ENCODE data around the gene PRKCH.

DNA sequence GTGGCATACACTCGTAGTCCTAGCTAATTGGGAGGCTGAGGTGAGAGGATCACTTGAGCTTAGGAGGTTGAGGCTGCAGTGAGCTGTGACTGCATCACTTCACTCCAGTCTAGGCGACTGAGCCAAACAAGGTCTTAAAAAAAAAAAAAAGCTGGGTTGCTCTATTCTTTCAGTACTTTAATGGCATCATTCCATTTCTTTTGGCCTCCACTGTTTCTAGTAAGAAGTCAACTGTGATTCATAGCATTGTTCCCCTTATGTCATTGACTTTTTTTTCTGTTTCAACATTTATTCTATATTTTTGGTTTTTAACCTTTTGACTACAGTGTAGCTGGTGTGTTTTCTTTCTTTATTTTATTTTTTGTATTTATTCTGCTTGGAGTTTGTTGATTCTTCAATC is 16.7 kb upstream of the PRKCH start:
- TF ChIP-seq ZNF184 (CRISPR knock-in tag; IDR thresholded peaks at IDR 0.05) (no peak), ZNF274 (IDR thresholded peaks at IDR 0.05; ENCODE audit: borderline replicate concordance, low read depth, low read length) (no peak), TARDBP (IDR thresholded peaks at IDR 0.05) (no peak), PYGO2 (tag; IDR thresholded peaks at IDR 0.05) (no peak), MAZ (CRISPR knock-in tag; conservative IDR thresholded peaks at IDR 0.05 in 1 of 2, IDR thresholded peaks at IDR 0.05 in 1 of 2) (no peak), ZBTB7A (IDR thresholded peaks at IDR 0.05; ENCODE audit: borderline replicate concordance, control insufficient read depth, low read depth, low read length) (no peak), ETV6 (IDR thresholded peaks at IDR 0.05; ENCODE audit: borderline replicate concordance in 1 of 2, low read depth in 2 of 2, low read length in 1 of 2) (no peak), ETV6 (CRISPR knock-in tag; IDR thresholded peaks at IDR 0.05; ENCODE audit: borderline replicate concordance) (no peak), CEBPG (CRISPR knock-in tag; IDR thresholded peaks at IDR 0.05) (no peak), CEBPG (tag; conservative IDR thresholded peaks at IDR 0.05 in 1 of 2, IDR thresholded peaks at IDR 0.05 in 1 of 2) (no peak)
- TF ChIP-seq, protein P1, sequence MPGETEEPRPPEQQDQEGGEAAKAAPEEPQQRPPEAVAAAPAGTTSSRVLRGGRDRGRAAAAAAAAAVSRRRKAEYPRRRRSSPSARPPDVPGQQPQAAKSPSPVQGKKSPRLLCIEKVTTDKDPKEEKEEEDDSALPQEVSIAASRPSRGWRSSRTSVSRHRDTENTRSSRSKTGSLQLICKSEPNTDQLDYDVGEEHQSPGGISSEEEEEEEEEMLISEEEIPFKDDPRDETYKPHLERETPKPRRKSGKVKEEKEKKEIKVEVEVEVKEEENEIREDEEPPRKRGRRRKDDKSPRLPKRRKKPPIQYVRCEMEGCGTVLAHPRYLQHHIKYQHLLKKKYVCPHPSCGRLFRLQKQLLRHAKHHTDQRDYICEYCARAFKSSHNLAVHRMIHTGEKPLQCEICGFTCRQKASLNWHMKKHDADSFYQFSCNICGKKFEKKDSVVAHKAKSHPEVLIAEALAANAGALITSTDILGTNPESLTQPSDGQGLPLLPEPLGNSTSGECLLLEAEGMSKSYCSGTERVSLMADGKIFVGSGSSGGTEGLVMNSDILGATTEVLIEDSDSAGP (CRISPR knock-in tag; IDR thresholded peaks at IDR 0.05) = no peak
